ENCODE measurements around the gene RTEL1.

The RTEL1 gene

DNA sequence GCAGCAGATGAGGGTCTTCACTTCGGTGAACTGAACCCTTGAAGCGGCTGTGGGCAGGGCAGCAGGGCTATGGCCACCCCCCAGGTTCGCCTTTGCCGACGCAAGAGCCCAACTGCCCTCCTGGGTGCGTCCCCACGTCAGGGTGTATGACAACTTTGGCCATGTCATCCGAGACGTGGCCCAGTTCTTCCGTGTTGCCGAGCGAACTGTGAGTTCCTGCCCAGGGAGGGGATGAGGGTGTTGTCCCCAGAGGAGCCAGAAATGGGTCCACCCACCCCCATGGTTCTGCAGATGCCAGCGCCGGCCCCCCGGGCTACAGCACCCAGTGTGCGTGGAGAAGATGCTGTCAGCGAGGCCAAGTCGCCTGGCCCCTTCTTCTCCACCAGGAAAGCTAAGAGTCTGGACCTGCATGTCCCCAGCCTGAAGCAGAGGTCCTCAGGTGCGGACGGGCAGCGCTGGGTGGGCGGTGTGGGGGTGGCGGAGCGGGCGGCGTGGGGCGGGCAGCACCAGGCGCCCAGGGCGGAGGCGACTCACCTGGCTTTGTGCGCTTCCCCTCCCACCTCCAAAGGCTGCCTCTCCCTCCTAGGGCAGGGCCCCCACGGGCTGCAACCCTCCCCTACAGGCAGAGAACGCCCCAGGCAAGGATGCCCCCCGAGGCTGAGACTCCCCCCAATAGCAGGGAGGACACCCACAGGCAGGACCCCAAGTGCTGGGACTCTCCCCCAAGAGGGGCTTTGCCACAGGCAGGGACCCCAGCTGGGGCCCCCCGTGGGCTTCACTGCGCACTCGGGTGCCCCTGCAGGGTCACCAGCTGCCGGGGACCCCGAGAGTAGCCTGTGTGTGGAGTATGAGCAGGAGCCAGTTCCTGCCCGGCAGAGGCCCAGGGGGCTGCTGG, 32.1 kb downstream of the RTEL1 start:
- no peak for DNase-seq

- no peak for DNase-seq
Observed at GRCh38 chr20:63690898-63691710, 33.0 kb downstream of the RTEL1 start.

DNA sequence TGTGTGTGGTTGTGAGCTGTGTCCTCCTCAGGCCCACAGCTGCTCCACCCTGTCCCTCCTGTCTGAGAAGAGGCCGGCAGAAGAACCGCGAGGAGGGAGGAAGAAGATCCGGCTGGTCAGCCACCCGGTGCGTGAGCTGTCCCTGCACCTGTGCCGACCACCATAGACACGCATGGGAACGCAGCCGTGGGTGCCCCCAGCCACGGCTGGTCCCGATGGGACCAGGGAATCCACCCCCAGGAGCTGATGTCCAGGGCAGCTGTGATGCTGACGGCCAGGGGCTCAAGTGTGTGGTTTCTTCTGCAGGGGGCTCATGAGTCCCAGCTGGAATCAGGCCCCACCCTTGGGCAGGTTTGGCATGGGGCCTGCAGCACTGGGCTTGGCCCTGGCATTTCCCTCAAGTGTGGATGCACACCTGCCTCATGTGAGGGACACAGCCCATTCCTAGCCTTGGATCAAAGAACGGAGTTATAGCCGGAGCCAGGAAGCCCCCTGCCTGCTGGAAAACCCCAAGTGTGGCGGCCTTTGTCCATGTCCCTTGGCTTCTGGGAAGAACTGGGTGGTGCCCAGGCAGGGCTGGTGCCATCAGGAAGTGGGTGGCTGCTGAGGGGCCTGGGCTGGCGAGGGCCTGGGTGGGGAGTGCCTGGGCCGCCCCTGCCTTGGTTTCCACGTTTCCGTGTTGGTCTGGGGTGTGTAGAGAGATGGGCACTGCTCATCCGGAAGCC, 33.8 kb downstream of the RTEL1 start:
- no peak for DNase-seq

DNA sequence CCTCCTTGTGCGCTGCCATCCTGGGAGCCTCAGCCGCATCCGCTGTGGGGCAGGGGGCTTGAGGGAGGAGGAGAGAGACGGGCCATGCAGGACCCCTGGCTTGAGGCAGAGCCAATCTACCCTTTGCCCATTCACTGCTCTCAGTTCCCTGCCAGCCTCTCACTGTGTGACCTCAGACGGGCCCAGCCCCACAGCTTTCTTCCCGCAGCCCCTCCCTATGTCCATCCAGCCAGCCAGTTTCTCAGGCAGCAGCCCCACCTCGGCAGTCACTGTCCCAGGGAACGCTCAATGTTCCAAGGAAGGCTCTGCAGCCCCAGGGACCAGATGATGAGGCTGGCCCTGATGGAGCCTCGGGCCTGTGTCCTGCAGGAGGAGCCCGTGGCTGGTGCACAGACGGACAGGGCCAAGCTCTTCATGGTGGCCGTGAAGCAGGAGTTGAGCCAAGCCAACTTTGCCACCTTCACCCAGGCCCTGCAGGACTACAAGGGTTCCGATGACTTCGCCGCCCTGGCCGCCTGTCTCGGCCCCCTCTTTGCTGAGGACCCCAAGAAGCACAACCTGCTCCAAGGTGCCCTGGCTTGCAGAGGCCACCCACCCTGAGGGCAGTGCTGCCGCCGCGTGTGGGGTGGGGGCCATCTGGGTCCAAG, 34.4 kb downstream of the RTEL1 start:
- no peak for DNase-seq

DNA sequence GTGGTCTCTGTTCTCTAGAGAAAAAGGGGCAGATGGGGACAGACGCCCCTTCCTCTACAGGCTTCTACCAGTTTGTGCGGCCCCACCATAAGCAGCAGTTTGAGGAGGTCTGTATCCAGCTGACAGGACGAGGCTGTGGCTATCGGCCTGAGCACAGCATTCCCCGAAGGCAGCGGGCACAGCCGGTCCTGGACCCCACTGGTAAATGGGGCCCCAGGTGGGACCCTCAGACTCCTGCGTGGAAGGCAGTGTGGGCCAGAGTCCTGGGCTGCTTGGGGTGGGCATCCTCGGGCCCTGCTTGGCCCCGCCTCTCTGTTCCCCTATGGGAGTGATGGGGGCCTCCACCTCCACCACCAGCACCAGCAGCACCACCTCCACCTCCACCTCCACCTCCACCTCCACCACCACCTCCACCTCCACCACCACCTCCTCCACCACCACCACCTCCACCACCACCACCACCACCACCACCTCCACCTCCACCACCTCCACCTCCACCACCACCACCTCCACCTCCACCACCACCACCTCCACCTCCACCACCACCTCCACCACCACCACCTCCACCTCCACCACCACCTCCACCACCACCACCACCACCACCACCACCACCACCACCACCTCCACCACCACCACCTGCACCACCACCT, 35.1 kb downstream of the RTEL1 start:
- no peak for DNase-seq

DNA sequence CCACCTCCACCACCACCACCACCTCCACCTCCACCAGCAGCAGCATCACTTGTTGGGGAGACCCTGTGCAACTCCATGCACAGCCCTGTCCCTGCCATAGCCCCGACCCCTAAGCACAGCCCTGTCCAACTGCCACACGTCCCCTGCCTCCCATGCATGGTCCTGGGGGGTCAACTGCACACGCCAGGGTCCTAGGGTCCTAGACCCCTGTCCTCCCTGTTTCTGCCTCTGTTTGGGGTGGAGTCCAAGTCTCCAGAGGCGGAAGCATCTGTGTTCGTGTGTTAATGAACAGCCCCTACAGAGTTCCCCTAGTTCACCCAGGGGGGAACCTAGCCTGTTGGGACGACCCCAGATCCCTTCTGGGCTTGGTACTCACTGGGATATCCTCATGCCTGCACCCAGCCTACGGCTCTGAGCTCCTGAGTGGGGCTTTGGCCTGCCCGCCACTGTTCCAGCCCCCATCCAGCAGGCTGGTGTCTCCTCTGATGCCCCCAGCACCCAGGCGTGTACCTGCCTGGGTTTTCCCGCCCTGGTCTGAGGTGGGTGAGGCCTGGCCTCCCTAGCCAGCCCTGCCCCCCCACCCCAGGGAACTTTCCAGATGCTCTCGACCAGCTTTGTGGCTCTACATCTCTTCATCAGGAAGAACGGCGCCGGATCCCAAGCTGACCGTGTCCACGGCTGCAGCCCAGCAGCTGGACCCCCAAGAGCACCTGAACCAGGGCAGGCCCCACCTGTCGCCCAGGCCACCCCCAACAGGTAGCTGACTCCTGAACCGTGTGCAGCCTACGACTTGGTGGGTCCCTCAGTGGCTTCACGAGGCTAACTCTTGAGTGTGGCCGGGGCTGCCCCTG, 35.8 kb downstream of the RTEL1 start:
- no peak for DNase-seq

GRCh38 chr20:63694584-63695423, 36.7 kb downstream of the RTEL1 start:
- DNase-seq: no peak

GRCh38 chr20:63695424-63696305, 37.6 kb downstream of the RTEL1 start:
- no peak for DNase-seq

GRCh38 chr20:63696306-63696627, 38.2 kb downstream of the RTEL1 start:
- peak; percentile 45 for DNase-seq

DNA sequence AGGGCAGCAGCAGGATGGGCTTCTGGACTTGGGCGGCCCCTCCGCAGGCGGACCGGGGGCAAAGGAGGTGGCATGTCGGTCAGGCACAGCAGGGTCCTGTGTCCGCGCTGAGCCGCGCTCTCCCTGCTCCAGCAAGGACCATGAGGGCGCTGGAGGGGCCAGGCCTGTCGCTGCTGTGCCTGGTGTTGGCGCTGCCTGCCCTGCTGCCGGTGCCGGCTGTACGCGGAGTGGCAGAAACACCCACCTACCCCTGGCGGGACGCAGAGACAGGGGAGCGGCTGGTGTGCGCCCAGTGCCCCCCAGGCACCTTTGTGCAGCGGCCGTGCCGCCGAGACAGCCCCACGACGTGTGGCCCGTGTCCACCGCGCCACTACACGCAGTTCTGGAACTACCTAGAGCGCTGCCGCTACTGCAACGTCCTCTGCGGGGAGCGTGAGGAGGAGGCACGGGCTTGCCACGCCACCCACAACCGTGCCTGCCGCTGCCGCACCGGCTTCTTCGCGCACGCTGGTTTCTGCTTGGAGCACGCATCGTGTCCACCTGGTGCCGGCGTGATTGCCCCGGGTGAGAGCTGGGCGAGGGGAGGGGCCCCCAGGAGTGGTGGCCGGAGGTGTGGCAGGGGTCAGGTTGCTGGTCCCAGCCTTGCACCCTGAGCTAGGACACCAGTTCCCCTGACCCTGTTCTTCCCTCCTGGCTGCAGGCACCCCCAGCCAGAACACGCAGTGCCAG, 38.7 kb downstream of the RTEL1 start, which contains the start of gene TNFRSF6B:
TNFRSF6B (plus strand) TSS at position 25 of the 729 bp plus-strand sequence; CDS start at position 141, 116 bp downstream.
- DNase-seq: peak; percentile 53

- DNase-seq: no peak
Observed at GRCh38 chr20:63697357-63697867, 39.3 kb downstream of the RTEL1 start.

DNA sequence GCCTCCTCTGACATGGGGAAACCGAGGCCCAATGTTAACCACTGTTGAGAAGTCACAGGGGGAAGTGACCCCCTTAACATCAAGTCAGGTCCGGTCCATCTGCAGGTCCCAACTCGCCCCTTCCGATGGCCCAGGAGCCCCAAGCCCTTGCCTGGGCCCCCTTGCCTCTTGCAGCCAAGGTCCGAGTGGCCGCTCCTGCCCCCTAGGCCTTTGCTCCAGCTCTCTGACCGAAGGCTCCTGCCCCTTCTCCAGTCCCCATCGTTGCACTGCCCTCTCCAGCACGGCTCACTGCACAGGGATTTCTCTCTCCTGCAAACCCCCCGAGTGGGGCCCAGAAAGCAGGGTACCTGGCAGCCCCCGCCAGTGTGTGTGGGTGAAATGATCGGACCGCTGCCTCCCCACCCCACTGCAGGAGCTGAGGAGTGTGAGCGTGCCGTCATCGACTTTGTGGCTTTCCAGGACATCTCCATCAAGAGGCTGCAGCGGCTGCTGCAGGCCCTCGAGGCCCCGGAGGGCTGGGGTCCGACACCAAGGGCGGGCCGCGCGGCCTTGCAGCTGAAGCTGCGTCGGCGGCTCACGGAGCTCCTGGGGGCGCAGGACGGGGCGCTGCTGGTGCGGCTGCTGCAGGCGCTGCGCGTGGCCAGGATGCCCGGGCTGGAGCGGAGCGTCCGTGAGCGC, 39.9 kb downstream of the RTEL1 start:
- no peak for DNase-seq

- peak; percentile 75 for DNase-seq
Observed at GRCh38 chr20:63698739-63699465, 40.8 kb downstream of the RTEL1 start.

- DNase-seq: no peak
Observed at GRCh38 chr20:63699466-63700198, 41.5 kb downstream of the RTEL1 start.

GRCh38 chr20:63700199-63701050, 42.3 kb downstream of the RTEL1 start:
- DNase-seq: no peak
